Activated naive CD4-positive, alpha-beta T cell treated with anti-CD3 and anti-CD28 coated beads for 36 hours (primary cell): ENCODE data around the gene STK38. TPM values are rescaled to one million over a fixed set of nuclear protein-coding genes. Genes with fewer than 3 reads are reported as not detected.
"Not testable (repeated sequence)": the region's sequence is repeated elsewhere in the genome, so short reads cannot be mapped to it uniquely, and the experiment has no call there.

Source experiments
- CTCF ChIA-PET: fragments of 350-600 bp; sonication (Branson Sonifier 250); formaldehyde crosslinking; loops from one replicate; lab custom pipeline; 2021; ENCODE audit warnings: antibody characterized with exemption; lab: Charles Lee
- DNase-seq: peaks from one replicate; pipeline ENCODE4 v3.0.0-alpha.2; 2020
- H3K27ac Mint-ChIP-seq: one replicate; pipeline ENCODE4 v1.8.0; 2021; ENCODE audit warnings: mild to moderate bottlenecking, mixed read lengths
- H3K27me3 Mint-ChIP-seq: one replicate; pipeline ENCODE4 v1.8.0; 2021; ENCODE audit warnings: low read depth, mixed read lengths
- H3K36me3 Mint-ChIP-seq: one replicate; pipeline ENCODE4 v1.8.0; 2021; ENCODE audit warnings: low read depth, mixed read lengths
- H3K4me1 Mint-ChIP-seq: one replicate; pipeline ENCODE4 v1.8.0; 2021; ENCODE audit warnings: low read depth, mixed read lengths
- H3K4me3 Mint-ChIP-seq: one replicate; pipeline ENCODE4 v1.8.0; 2021; ENCODE audit warnings: mild to moderate bottlenecking, moderate library complexity, mixed read lengths
- H3K9me3 Mint-ChIP-seq: one replicate; pipeline ENCODE4 v1.8.0; 2021; ENCODE audit warnings: mixed read lengths
- intact Hi-C: fragments of 100-400 bp; cut with micrococcal nuclease; formaldehyde crosslinking; loops from one replicate; pipeline ENCODE4 v1.15.1; 2023
- total RNA-seq, 2 experiments: library from RNA; stranded (reverse); gene quantifications; one replicate each; pipeline ENCODE4 v1.2.3, GENCODE V29; 2021

STK38 gene
- total RNA-seq, 2 experiments from 2014 or later: 23.6 to 24.4 TPM

DNA sequence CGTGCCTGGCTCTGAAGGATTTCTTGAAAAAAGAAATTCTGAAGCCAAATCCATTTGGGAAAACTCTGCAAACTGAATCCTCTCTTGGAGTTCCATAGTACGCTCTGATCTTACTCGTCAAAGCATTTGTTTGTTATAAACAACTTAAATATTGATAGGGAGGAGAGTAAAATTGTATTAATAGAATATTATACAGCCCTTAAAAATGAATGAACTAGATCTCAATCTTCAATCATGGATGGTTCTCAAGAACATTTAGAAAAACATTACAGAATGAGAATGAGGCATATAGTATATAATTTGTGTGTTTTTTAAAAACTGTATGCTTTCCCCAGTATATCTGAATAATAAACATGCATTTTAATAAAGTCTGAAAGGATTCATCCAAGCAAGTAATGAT is 79.7 kb downstream of the STK38 start:
- Mint-ChIP-seq H3K27me3 (no peaks in the 10 kb centered on the region), H3K9me3 (no peaks in the 10 kb centered on the region), H3K4me3 (no peak overlapping the region), H3K36me3 (peaks cover 15% of the 10 kb centered on the region), H3K4me1 (peaks cover 18% of the 10 kb centered on the region), H3K27ac (no peak overlapping the region)
- intact Hi-C loops: no loop called here
- CTCF ChIA-PET: no interaction called here
- no peak for DNase-seq

DNA sequence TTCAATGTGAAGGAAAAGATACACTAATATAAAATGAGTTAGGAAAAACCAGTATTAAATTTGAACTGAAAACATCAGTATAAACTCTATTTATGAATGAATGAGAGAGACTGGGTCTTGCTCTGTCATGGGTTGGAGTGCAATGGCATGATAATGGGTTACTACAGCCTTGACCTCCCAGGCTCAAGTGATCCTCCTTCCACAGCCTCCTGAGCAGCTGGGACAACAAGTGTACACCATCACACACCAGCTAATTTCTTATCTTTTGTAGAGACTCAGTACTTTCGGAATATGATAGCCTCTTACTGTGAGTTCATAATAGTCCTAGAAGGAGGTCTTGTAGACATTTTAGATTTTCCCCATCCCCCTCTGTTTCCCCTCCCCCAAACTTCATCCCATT is 83.0 kb downstream of the STK38 start:
- Mint-ChIP-seq H3K27ac (no peak overlapping the region), H3K4me1 (peaks cover 28% of the 10 kb centered on the region), H3K36me3 (peaks cover 8% of the 10 kb centered on the region), H3K4me3 (no peak overlapping the region), H3K9me3 (no peaks in the 10 kb centered on the region), H3K27me3 (no peaks in the 10 kb centered on the region)
- no peak for DNase-seq
- intact Hi-C loops: no loop called here
- CTCF ChIA-PET: no interaction called here

DNA sequence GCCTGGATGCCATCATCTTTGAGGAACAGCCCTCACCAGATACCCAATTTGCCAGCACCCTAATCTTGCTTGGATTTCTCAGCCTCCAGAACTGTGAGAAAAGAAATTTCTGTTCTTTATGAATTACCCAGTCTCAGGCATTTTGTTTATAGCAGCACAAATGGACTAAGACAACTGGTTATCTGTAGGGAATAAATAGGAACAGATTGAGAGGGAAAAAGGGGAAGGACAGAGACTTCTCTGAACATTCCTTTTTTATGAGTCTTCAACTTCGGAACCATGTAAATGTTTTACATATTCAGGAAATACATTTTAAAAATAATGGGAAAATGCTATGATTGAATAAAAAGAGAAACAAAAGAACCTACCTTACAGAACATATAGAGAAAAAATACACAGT is 83.6 kb downstream of the STK38 start:
- no peak overlapping the region for H3K4me3 Mint-ChIP-seq
- CTCF ChIA-PET: no interaction called here
- H3K36me3 Mint-ChIP-seq: peaks cover 8% of the 10 kb centered on the region
- no peaks in the 10 kb centered on the region for H3K9me3 Mint-ChIP-seq
- DNase-seq: no peak
- H3K27me3 Mint-ChIP-seq: no peaks in the 10 kb centered on the region
- no peak overlapping the region for H3K27ac Mint-ChIP-seq
- intact Hi-C loops: no loop called here
- peaks cover 25% of the 10 kb centered on the region for H3K4me1 Mint-ChIP-seq

DNA sequence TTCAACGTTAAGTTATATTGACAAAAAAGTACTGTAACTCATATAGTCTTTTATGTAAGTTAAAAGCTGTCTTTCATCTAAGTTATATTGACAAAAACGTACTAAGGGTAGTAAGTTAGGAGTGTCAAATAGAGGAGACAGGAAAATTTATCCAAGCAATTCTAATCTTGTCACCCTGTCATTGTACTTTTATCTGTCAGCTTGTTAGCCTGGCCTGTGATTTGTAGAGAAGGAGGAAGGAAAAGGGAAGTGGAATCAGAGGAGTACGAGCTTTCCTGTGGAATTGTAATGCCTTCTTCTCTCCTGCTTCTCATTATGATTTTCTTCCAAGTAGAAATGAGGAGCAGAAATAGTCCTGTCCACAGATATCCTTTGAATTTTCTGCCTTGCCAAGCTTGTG is 85.6 kb downstream of the STK38 start:
- no peak overlapping the region for H3K27ac Mint-ChIP-seq
- H3K27me3 Mint-ChIP-seq: no peaks in the 10 kb centered on the region
- H3K4me3 Mint-ChIP-seq: no peak overlapping the region
- CTCF ChIA-PET: no interaction called here
- no peaks in the 10 kb centered on the region for H3K9me3 Mint-ChIP-seq
- DNase-seq: no peak
- H3K4me1 Mint-ChIP-seq: peaks cover 34% of the 10 kb centered on the region
- H3K36me3 Mint-ChIP-seq: peaks cover 9% of the 10 kb centered on the region
- intact Hi-C loops: no loop called here

DNA sequence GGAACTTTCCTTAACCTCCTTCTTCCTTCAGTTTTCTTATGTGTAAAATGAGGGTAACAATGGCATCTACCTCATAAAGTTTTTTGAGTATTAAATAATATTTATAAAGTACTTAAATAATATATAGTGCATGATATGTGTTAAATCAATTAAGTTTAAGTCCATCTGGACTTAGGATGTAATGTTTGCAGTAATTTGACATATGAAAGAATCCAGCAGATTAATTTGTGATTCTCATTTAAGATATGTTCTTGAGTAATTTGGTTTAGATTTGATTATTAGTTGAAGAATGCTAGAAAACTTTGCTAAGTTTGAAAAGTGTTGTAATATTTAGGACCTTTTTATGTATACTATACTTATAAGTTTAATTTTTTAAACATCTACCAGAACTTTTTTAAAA is 86.4 kb downstream of the STK38 start:
- no peaks in the 10 kb centered on the region for H3K27me3 Mint-ChIP-seq
- intact Hi-C loops: no loop called here
- no peak overlapping the region for H3K4me3 Mint-ChIP-seq
- H3K27ac Mint-ChIP-seq: no peak overlapping the region
- peaks cover 7% of the 10 kb centered on the region for H3K36me3 Mint-ChIP-seq
- CTCF ChIA-PET: interaction anchor here (1.1 kb wide), 1 partner anchor 66 kb away, joined by 3 read pairs; no protein-coding TSS in a partner anchor
- no peaks in the 10 kb centered on the region for H3K9me3 Mint-ChIP-seq
- peaks cover 34% of the 10 kb centered on the region for H3K4me1 Mint-ChIP-seq
- no peak for DNase-seq

DNA sequence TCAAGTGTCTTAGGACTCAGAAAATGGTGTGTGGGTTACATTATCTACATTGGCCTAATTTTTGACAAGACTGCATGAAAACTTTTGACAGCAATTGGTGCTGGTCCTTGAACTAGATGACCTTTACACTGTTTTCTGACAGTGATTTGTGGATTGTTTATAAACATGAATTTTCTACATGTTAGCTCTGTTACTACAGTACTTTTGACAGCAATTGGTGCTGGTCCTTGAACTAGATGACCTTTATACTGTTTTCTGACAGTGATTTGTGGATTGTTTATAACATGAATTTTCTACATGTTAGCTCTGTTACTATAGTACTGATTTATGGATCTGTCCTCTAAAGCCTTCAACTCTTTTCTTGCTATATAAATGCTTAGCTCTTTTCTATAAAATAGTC is 87.8 kb downstream of the STK38 start:
- H3K4me1 Mint-ChIP-seq: peaks cover 34% of the 10 kb centered on the region
- DNase-seq: no peak
- CTCF ChIA-PET: interaction anchor here (0.6 to 0.7 kb wide), 2 partner anchors 121 to 241 kb away, joined by 3 read pairs; no protein-coding TSS in a partner anchor
- peaks cover 6% of the 10 kb centered on the region for H3K36me3 Mint-ChIP-seq
- no peak overlapping the region for H3K4me3 Mint-ChIP-seq
- H3K27ac Mint-ChIP-seq: no peak overlapping the region
- intact Hi-C loops: no loop called here
- no peaks in the 10 kb centered on the region for H3K27me3 Mint-ChIP-seq
- no peaks in the 10 kb centered on the region for H3K9me3 Mint-ChIP-seq

DNA sequence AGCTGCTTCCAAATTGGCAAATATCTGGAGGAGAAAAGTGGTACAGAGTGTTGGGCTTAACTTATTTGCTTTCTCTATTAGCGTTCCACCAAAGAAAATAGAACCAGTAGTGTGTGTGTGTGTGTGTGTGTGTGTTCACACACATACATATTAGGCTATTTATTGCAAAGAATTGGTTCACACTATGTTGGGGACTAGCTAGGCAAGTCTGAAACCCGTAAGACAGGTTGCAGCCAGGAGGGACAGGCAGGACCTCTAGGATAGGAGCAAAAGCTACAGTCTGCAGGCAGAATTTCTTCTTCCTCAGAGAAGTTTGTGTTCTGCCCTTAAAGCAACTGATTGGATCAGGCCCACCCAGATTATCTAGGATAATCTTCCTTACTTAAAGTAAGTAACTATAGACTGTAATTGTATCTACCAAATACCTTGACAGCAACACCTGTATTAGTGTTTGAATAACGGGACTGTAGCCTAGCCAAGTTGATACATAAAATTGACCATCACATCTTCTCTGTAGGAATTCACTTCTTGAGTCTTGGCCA is 91.7 kb downstream of the STK38 start:
- peaks cover 19% of the 10 kb centered on the region for H3K4me1 Mint-ChIP-seq
- intact Hi-C loops: no loop called here
- no peak for DNase-seq
- H3K9me3 Mint-ChIP-seq: no peaks in the 10 kb centered on the region
- no peaks in the 10 kb centered on the region for H3K27me3 Mint-ChIP-seq
- CTCF ChIA-PET: interaction anchor here (0.7 kb wide), 1 partner anchor 138 kb away, joined by 3 read pairs; no protein-coding TSS in a partner anchor
- H3K36me3 Mint-ChIP-seq: peaks cover 11% of the 10 kb centered on the region
- H3K4me3 Mint-ChIP-seq: no peak overlapping the region
- H3K27ac Mint-ChIP-seq: no peak overlapping the region

DNA sequence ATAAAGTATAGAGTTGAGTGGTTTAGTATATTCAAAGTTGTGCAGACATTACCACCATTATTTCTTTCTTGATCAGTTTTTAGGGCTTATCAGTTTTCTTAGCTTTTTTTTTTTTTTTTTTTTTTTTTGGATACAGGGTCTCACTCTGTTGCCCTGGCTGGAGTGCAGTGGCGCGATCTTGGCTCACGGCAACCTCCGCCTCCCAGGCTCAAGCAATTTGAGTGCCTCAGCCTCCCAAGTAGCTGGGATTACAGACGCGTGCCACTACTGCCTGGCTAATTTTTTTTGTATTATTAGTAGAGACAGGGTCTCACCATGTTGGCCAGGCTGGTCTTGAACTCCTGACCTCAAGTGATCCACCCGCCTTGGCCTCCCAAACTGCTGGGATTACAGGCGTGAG is 94.4 kb downstream of the STK38 start:
- H3K27ac Mint-ChIP-seq, H3K27me3 Mint-ChIP-seq, intact Hi-C loops, H3K4me3 Mint-ChIP-seq, DNase-seq, H3K9me3 Mint-ChIP-seq, CTCF ChIA-PET: not testable (repeated sequence)
- peaks cover 26% of the 10 kb centered on the region for H3K36me3 Mint-ChIP-seq
- peaks cover 30% of the 10 kb centered on the region for H3K4me1 Mint-ChIP-seq

DNA sequence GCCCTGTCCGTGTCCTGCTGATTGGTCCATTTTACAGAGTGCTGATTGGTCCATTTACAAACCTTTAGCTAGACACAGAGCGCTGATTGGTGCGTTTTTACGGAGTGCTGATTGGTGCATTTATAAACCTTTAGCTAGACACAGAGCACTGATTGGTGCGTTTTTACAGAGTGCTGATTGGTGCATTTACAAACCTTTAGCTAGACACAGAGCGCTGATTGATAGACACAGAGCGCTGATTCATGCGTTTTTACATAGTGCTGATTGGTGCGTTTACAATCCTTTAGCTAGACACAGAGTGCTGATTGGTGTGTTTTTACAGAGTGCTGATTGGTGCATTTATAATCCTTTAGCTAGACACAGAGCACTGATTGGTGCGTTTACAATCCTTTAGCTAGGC is 98.1 kb downstream of the STK38 start:
- CTCF ChIA-PET, H3K9me3 Mint-ChIP-seq, H3K4me3 Mint-ChIP-seq, intact Hi-C loops, H3K27me3 Mint-ChIP-seq, DNase-seq, H3K27ac Mint-ChIP-seq: not testable (repeated sequence)
- peaks cover 23% of the 10 kb centered on the region for H3K36me3 Mint-ChIP-seq
- peaks cover 38% of the 10 kb centered on the region for H3K4me1 Mint-ChIP-seq

DNA sequence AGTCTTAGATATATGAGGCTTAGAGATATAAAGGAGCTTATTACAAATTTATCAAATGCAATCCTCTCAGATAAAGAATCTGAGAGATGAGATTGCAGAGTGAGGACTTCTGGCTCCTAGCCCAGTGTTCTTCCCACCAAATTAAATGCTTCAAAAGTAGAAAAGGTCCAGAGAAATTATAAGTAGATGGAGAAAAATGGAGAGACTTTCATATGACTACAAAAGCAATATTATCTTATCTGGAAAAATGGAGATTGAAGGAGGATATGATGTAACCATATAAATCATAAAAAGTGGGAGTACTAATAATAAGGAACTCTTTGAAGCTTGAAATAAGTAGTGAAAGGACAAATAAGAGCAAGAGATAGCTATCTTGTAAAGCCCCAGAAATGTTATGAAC is 101.7 kb downstream of the STK38 start:
- intact Hi-C loops: no loop called here

DNA sequence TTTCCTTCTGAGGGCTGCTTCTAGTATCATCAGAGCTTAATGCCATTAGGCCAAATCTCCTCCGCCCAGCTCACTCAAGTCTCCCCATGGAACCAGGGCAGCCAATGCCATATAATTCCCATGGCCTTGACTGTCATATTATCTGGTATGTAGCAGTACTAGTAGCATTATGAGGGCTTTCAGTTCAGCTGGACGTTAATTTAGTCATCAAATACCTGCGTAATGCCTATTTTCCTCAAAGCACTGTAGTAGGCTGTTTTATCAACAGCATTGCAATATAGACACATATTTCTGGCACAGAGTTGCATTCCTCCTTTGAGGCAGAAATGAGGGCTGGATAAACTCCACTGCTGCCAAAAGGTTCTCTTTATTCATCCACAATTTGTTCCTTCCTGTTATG is 102.8 kb downstream of the STK38 start:
- Mint-ChIP-seq H3K9me3 (peaks cover 6% of the 10 kb centered on the region), H3K4me3 (peak overlapping the region; percentile 87), H3K4me1 (peaks cover 48% of the 10 kb centered on the region), H3K27ac (peak overlapping the region; percentile 87), H3K36me3 (peaks cover 18% of the 10 kb centered on the region), H3K27me3 (no peaks in the 10 kb centered on the region)
- CTCF ChIA-PET: no interaction called here
- intact Hi-C loops: loop anchor here (5.0 kb wide), 3 partner anchors 312 to 727 kb away; partner anchors contain the start of genes MAPK13 and MAPK14
- no peak for DNase-seq

More for the DNA sequence above, 101.7 kb downstream of the STK38 start:
- Mint-ChIP-seq H3K27ac (peak overlapping the region; percentile 11), H3K4me1 (peaks cover 55% of the 10 kb centered on the region), H3K4me3 (no peak overlapping the region), H3K27me3 (no peaks in the 10 kb centered on the region), H3K36me3 (peaks cover 19% of the 10 kb centered on the region), H3K9me3 (peaks cover 6% of the 10 kb centered on the region)
- CTCF ChIA-PET: interaction anchor here (0.6 to 0.8 kb wide), 3 partner anchors 33 to 103 kb away, joined by 3 read pairs; no protein-coding TSS in a partner anchor
- no peak for DNase-seq
